Endothelial cell of umbilical vein (primary cell): ENCODE data around the gene MCOLN2. TPM values are rescaled to one million over a fixed set of nuclear protein-coding genes. Genes with fewer than 3 reads are reported as not detected.

Experiments used
- BruUV-seq: library from RNA; stranded (reverse); fragments of 400-500 nt; replicated peaks from 2 replicates; lab custom pipeline; 2021; lab: Mats Ljungman, UMichigan
- CTCF ChIA-PET: fragments of 300-600, 350-600 bp; sonication (Branson Sonifier 250); formaldehyde crosslinking; loops from one replicate; lab custom pipeline; 2021; ENCODE audit warnings: antibody characterized with exemption, inconsistent platforms; lab: Charles Lee
- POLR2A ChIA-PET: fragments of 300-600, 350-600 bp; sonication (Branson Sonifier 250); formaldehyde crosslinking; loops from one replicate; lab custom pipeline; 2021; ENCODE audit warnings: antibody characterized with exemption, inconsistent platforms; lab: Charles Lee
- DNase-seq: peaks from one replicate; pipeline ENCODE4 v3.0.0-alpha.2; 2011; ENCODE audit warnings: low read depth, low spot score
- FAIRE-seq: peaks from 2 replicates; lab custom pipeline; 2011; peaks lifted over from hg19 to GRCh38; lab: Jason Lieb, UNC
- H2AFZ ChIP-seq: 2 replicates; pipeline ENCODE4 v1.6.0; 2012; ENCODE audit warnings: low read depth, low read length, control low read depth, inconsistent platforms
- H3K27ac ChIP-seq: 2 replicates; pipeline ENCODE4 v1.5.1; 2011; ENCODE audit warnings: low read depth, mild to moderate bottlenecking, control low read depth, low read length, moderate library complexity; ENCODE audit not compliant: insufficient read depth
- H3K27me3 ChIP-seq, 2 experiments: 2 replicates each; pipeline versions ENCODE4 v1.6.0 to v1.6.1; 2011; ENCODE audit warnings: low read length in 2 of 2, mixed read lengths in 1 of 2; ENCODE audit not compliant: control insufficient read depth in 2 of 2, insufficient read depth in 2 of 2
- H3K36me3 ChIP-seq, 2 experiments: 2 replicates in 1 of 2; 3 replicates in 1 of 2; pipeline ENCODE4 v1.5.1; 2011; ENCODE audit warnings: low read length in 2 of 2, mild to moderate bottlenecking in 1 of 2, moderate library complexity in 1 of 2; ENCODE audit not compliant: control insufficient read depth in 2 of 2, insufficient read depth in 2 of 2; ENCODE audit errors: extremely low read depth in 1 of 2
- H3K4me1 ChIP-seq: 3 replicates; pipeline ENCODE4 v1.5.1; 2011; ENCODE audit warnings: mild to moderate bottlenecking, low read length; ENCODE audit not compliant: control insufficient read depth, insufficient read depth; ENCODE audit errors: extremely low read depth
- H3K4me2 ChIP-seq: 2 replicates; pipeline ENCODE4 v1.6.1; 2011; ENCODE audit warnings: low read length, control low read depth, mixed read lengths; ENCODE audit not compliant: insufficient read depth
- H3K4me3 ChIP-seq, 3 experiments: fragments of 200-600 bp in 1 of 3; sonication (generic), shearing (Covaris generic) in 1 of 3; replicated peaks in 1 of 3; 2 replicates each; pipeline ENCODE4 v1.5.1; 2011 to 2016; ENCODE audit warnings: control low read depth in 3 of 3, low read length in 3 of 3, mild to moderate bottlenecking in 2 of 3, inconsistent platforms in 1 of 3, low read depth in 1 of 3, moderate library complexity in 1 of 3; ENCODE audit not compliant: insufficient read depth in 1 of 3
- H3K79me2 ChIP-seq: 2 replicates; pipeline ENCODE4 v1.6.0; 2012; ENCODE audit warnings: low read length, inconsistent platforms; ENCODE audit not compliant: control insufficient read depth, insufficient read depth
- H3K9ac ChIP-seq: replicated peaks from 2 replicates; pipeline ENCODE3; 2011; ENCODE audit warnings: low read length, control low read depth; ENCODE audit not compliant: insufficient read depth; ENCODE audit errors: extremely low read depth
- H3K9me1 ChIP-seq: replicated peaks from 3 replicates; pipeline ENCODE4 v1.6.0; 2011; ENCODE audit warnings: mild to moderate bottlenecking, low read length; ENCODE audit not compliant: control insufficient read depth, insufficient read depth; ENCODE audit errors: extremely low read depth
- H3K9me3 ChIP-seq: replicated peaks from 2 replicates; pipeline ENCODE4 v1.5.1; 2012; ENCODE audit warnings: low read length, inconsistent platforms; ENCODE audit not compliant: control insufficient read depth, insufficient read depth
- H4K20me1 ChIP-seq: replicated peaks from 2 replicates; pipeline ENCODE3; 2011; ENCODE audit warnings: mild to moderate bottlenecking, low read length; ENCODE audit not compliant: control insufficient read depth, insufficient read depth; ENCODE audit errors: extremely low read depth
- CTCF ChIP-seq, 2 donors: IDR thresholded peaks; 1 replicate in 1 of 2; 2 replicates in 1 of 2; pipeline ENCODE4 v1.5.1; 2011; ENCODE audit warnings: low read length in 2 of 2, mild to moderate bottlenecking in 2 of 2, moderate library complexity in 2 of 2, control low read depth in 1 of 2, inconsistent platforms in 1 of 2, low read depth in 1 of 2; ENCODE audit not compliant: insufficient read depth in 1 of 2; ENCODE audit errors: extremely low read depth in 1 of 2
- EZH2 ChIP-seq: IDR thresholded peaks from 2 replicates; pipeline ENCODE4 v1.6.1; 2012; ENCODE audit warnings: borderline replicate concordance, low read depth, mild to moderate bottlenecking, moderate library complexity, low read length, inconsistent platforms; ENCODE audit not compliant: severe bottlenecking
- FOS ChIP-seq: IDR thresholded peaks from 2 replicates; pipeline ENCODE4 v1.6.1; 2011; ENCODE audit warnings: mild to moderate bottlenecking, low read length, moderate library complexity, borderline replicate concordance; ENCODE audit not compliant: insufficient read depth
- GATA2 ChIP-seq: IDR thresholded peaks from 2 replicates; pipeline ENCODE4 v1.7.0; 2011; ENCODE audit warnings: low read depth, mild to moderate bottlenecking, moderate library complexity, mixed read lengths, low read length; ENCODE audit not compliant: insufficient read length, insufficient read depth
- JUN ChIP-seq: IDR thresholded peaks from 2 replicates; pipeline ENCODE4 v1.6.1; 2011; ENCODE audit warnings: borderline replicate concordance, low read depth; ENCODE audit not compliant: insufficient read length, insufficient read depth
- MAX ChIP-seq: IDR thresholded peaks from 2 replicates; pipeline ENCODE4 v1.6.1; 2011; ENCODE audit not compliant: insufficient read depth, insufficient read length
- MYC ChIP-seq: IDR thresholded peaks from one replicate; pipeline ENCODE4 v1.6.1; 2011; ENCODE audit warnings: mild to moderate bottlenecking, low read depth, low read length
- POLR2A ChIP-seq: IDR thresholded peaks from 2 replicates; pipeline ENCODE4 v1.6.1; 2012; ENCODE audit warnings: low read depth, mild to moderate bottlenecking, control low read depth, low read length
- POLR2AphosphoS5 ChIP-seq: IDR thresholded peaks from 2 replicates; pipeline ENCODE4 v1.6.1; 2012; ENCODE audit warnings: low read depth, mild to moderate bottlenecking, control low read depth, low read length, moderate library complexity; ENCODE audit not compliant: insufficient read depth
- dilution Hi-C: fragments of 300-500 bp; cut with MboI; formaldehyde crosslinking; loops from one replicate; pipeline ENCODE4 v1.15.0; 2019; ENCODE audit warnings: low sequenced_read_pairs; ENCODE audit not compliant: extremely low pct_ligation_motif_present
- intact Hi-C: fragments of 100-400 bp; cut with micrococcal nuclease; formaldehyde crosslinking; loops from one replicate; pipeline ENCODE4 v1.10.0; 2022
- polyA plus RNA-seq, 4 experiments: library from polyadenylated mRNA; depleted of rRNA in 3 of 4; stranded (reverse) in 3 of 4; unstranded in 1 of 4; fragments of >200 nt; gene quantifications; 2 replicates each; pipeline versions ENCODE4 v1.2.1 to v1.2.3, GENCODE V29; 2011 to 2012; ENCODE audit warnings: missing spikeins in 1 of 4
- total RNA-seq: library from RNA; stranded (reverse); gene quantifications from 2 replicates; pipeline ENCODE4 v1.2.3, GENCODE V29; 2021

MCOLN2 gene
- total and polyA plus RNA-seq, 2 donors (not counting 3 experiments of a cell fraction or from before 2014, with no cell fraction given) = not detected

GRCh38 chr1:84892705-84893618 is 104.0 kb downstream of the MCOLN2 start, which contains the start of gene LPAR3:
TSS of gene LPAR3 (minus strand) at chr1:84893206. CDS start at chr1:84866120, 27,086 bp downstream.
- no TSS peak for BruUV-seq
- ChIA-PET POLR2A (no interaction called here), CTCF (no interaction called here)

GRCh38 chr1:84890566-84890965 is 106.3 kb downstream of the MCOLN2 start:
- Histone ChIP-seq H3K9ac (no peak overlapping the region), H3K36me3 (no peaks in the 10 kb centered on the region), H4K20me1 (no peaks in the 10 kb centered on the region), H3K4me2 (no peak overlapping the region), H2AFZ (no peak overlapping the region), H3K4me3 (no peak overlapping the region), H3K4me1 (no peaks in the 10 kb centered on the region), H3K27ac (no peak overlapping the region), H3K79me2 (no peaks in the 10 kb centered on the region), H3K9me3 (no peaks in the 10 kb centered on the region), H3K9me1 (no peaks in the 10 kb centered on the region), H3K27me3 (peaks cover 24 to 50% of the 10 kb centered on the region in 2 experiments)
- BruUV-seq = no TSS peak
- no peak for TF ChIP-seq POLR2AphosphoS5
- TF ChIP-seq POLR2A = no peak
- TF ChIP-seq FOS = no peak
- TF ChIP-seq MAX = no peak
- no peak for TF ChIP-seq CTCF (IDR thresholded peaks at IDR 0.05; ENCODE audit: extremely low read depth in 1 of 2, insufficient read depth in 1 of 2, low read depth in 1 of 2, low read length in 2 of 2)
- TF ChIP-seq MYC = no peak
- no peak for TF ChIP-seq JUN
- no peak for TF ChIP-seq EZH2
- no peak for TF ChIP-seq GATA2
- intact Hi-C loops = no loop called here
- DNase-seq (no peak), FAIRE-seq (no peak)
- ChIA-PET POLR2A (no interaction called here), CTCF (no interaction called here)
- dilution Hi-C loops = no loop called here

More at GRCh38 chr1:84892705-84893618, 104.0 kb downstream of the MCOLN2 start, which contains the start of gene LPAR3:
- no peaks in the 10 kb centered on the region for H3K79me2 ChIP-seq
- H3K27ac ChIP-seq = no peak within 1 kb of the TSS
- DNase-seq = no peak
- peak; percentile 71 for TF ChIP-seq EZH2
- no peak for TF ChIP-seq MAX
- H3K9me3 ChIP-seq = no peaks in the 10 kb centered on the region
- no peak within 1 kb of the TSS for H2AFZ ChIP-seq
- peaks cover 24 to 46% of the 10 kb centered on the region in 2 experiments for H3K27me3 ChIP-seq
- FAIRE-seq = no peak
- no peaks in the 10 kb centered on the region for H4K20me1 ChIP-seq
- H3K9ac ChIP-seq = no peak within 1 kb of the TSS
- H3K36me3 ChIP-seq = no peaks in the 10 kb centered on the region
- H3K4me3 ChIP-seq = no peak within 1 kb of the TSS
- intact Hi-C loops (no loop called here), dilution Hi-C loops (no loop called here)
- no peaks in the 10 kb centered on the region for H3K9me1 ChIP-seq
- H3K4me1 ChIP-seq = no peaks in the 10 kb centered on the region
- H3K4me2 ChIP-seq = no peak within 1 kb of the TSS
